Right hindlimb (tissue), 1 donor: Measurements from ENCODE around the gene MTHFSD.

Experiments
- DNase-seq: peaks from one replicate; pipeline ENCODE4 v3.0.0-alpha.2; 2018

Gene MTHFSD

GRCh38 chr16:86584071-86584685 is 29.1 kb upstream of the MTHFSD start:
- no peak for DNase-seq

GRCh38 chr16:86581458-86581857 is 26.4 kb upstream of the MTHFSD start:
- no peak for DNase-seq

GRCh38 chr16:86580791-86581170 is 25.7 kb upstream of the MTHFSD start:
- no peak for DNase-seq

- DNase-seq: no peak
Observed at GRCh38 chr16:86580063-86580790, 25.2 kb upstream of the MTHFSD start.

GRCh38 chr16:86579268-86580062 is 24.4 kb upstream of the MTHFSD start:
- DNase-seq: peak; percentile 23

- peak; percentile 23 for DNase-seq
Observed at GRCh38 chr16:86578611-86579267, 23.7 kb upstream of the MTHFSD start.

- peak; percentile 19 for DNase-seq
Observed at GRCh38 chr16:86578061-86578599, 23.1 kb upstream of the MTHFSD start, which contains the start of gene FOXL1. FOXL1 (plus strand) TSS chr16:86578549; CDS start chr16:86578724, 175 bp downstream.

GRCh38 chr16:86577314-86577971 is 22.4 kb upstream of the MTHFSD start:
- DNase-seq: no peak

- DNase-seq: peak; percentile 20
Observed at GRCh38 chr16:86576591-86577313, 21.7 kb upstream of the MTHFSD start.

GRCh38 chr16:86575754-86576557 is 20.9 kb upstream of the MTHFSD start:
- DNase-seq: peak; percentile 80

- no peak for DNase-seq
Observed at GRCh38 chr16:86575095-86575685, 20.2 kb upstream of the MTHFSD start.

- DNase-seq: no peak
Observed at GRCh38 chr16:86574646-86575045, 19.6 kb upstream of the MTHFSD start.

- DNase-seq: no peak
Observed at GRCh38 chr16:86573646-86574508, 18.8 kb upstream of the MTHFSD start.

- DNase-seq: no peak
Observed at GRCh38 chr16:86573215-86573614, 18.2 kb upstream of the MTHFSD start.

GRCh38 chr16:86572606-86573005 is 17.6 kb upstream of the MTHFSD start:
- DNase-seq: no peak

GRCh38 chr16:86572041-86572521 is 17.0 kb upstream of the MTHFSD start:
- no peak for DNase-seq

- DNase-seq: no peak
Observed at GRCh38 chr16:86571530-86571915, 16.5 kb upstream of the MTHFSD start.

- DNase-seq: no peak
Observed at GRCh38 chr16:86570558-86571529, 15.8 kb upstream of the MTHFSD start.
